HG03354 (cell line): Measurements from ENCODE around the gene AEBP2.
A peak's percentile ranks its signal among the peaks of the same experiment; 100 is the strongest.
"Not testable (repeated sequence)": the region's sequence is repeated elsewhere in the genome, so short reads cannot be mapped to it uniquely, and the experiment has no call there.

ENCODE experiments used
- ATAC-seq: cut with Tn5 transposase; IDR thresholded peaks from one replicate; pipeline ENCODE4 v1.9.1; 2021; ENCODE audit warnings: mild to moderate bottlenecking; ENCODE audit not compliant: unreplicated experiment, poor library complexity, severe bottlenecking

Gene AEBP2, protein sequence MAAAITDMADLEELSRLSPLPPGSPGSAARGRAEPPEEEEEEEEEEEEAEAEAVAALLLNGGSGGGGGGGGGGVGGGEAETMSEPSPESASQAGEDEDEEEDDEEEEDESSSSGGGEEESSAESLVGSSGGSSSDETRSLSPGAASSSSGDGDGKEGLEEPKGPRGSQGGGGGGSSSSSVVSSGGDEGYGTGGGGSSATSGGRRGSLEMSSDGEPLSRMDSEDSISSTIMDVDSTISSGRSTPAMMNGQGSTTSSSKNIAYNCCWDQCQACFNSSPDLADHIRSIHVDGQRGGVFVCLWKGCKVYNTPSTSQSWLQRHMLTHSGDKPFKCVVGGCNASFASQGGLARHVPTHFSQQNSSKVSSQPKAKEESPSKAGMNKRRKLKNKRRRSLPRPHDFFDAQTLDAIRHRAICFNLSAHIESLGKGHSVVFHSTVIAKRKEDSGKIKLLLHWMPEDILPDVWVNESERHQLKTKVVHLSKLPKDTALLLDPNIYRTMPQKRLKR

DNA sequence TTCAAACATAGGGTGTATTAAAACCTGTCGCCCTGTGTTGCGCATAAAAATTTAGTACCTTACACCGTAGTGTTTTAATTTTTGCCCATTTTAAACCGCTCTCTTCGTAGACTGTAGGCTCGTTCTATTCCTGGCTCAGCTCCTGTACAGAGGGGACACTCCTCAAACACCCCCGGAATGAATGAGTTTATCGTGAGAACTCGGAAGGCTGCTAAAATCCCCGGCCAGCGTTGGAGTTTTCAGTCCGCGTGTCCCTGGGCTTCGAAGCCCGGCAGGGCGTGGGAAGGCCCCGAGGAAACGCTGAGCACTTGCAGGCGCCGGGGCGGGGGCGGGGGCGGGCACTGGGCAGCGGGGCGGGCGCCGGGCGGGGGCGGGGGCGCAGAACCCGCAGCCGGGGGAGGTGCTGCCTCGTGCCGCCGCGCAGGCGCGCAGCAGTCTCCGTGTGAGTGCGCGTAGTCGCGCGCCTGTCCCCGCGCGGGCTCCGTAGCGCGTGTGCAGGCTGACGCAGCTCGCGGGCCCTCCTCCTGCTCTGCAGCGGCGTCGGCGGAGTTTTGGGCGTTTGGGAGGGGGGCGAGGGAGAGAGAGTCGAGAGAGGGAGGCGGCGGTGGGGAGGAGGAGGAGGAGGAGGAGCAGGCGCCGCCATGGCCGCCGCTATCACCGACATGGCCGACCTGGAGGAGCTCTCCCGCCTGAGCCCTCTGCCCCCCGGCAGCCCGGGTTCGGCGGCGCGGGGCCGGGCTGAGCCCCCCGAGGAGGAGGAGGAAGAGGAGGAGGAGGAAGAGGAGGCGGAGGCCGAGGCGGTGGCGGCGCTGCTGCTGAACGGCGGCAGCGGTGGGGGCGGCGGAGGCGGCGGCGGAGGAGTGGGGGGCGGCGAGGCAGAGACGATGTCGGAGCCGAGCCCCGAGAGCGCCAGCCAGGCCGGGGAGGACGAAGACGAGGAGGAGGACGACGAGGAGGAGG lies at the start of gene AEBP2:
AEBP2 (plus strand) TSS at position 434 of the 960 bp plus-strand sequence; CDS start at position 642, 208 bp downstream.
- peak; percentile 86 for ATAC-seq

DNA sequence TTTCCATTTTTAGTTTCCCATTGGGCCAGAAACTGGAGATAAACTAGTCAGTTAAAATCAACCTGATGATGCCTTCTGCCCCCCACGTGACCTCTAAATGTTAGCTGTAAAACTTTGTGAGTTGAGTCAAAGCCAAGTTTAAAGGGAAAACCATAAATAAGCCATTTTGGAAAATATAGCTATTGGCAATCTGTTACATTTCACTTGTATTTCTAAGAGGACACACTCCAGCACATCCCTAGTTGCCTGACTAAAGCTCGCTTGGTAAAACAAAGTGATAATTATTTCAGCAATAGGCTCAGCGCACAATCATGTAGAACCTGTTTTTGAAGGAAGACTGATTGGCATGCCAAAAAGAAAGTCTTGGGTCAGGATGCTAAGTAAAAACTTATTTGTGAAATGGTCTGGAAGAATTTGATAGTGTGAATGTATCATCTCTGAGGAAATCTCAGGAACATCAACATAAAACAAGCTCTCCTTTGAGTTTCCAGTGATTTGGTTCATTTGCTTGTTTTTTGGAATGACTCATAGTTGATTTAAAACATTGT lies 49.2 kb upstream of the AEBP2 start:
- no peak for ATAC-seq

DNA sequence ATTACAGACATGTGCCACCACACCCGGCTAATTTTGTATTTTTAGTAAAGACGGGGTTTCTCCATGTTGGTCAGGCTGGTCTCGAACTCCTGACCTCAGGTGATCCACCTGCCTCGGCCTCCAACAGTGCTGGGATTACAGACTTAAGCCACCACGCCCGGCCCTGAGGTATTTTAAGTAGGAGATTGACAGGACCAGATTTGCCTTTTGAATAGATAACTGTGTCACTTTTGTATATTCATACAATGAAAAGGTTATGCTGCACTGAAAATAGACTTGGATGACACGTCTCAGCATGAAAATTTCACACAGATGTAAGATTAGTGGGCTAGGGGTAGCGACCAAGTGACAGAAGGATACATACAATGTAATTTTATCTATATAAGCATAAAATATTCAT lies 46.6 kb upstream of the AEBP2 start:
- ATAC-seq, result not testable (repeated sequence)

DNA sequence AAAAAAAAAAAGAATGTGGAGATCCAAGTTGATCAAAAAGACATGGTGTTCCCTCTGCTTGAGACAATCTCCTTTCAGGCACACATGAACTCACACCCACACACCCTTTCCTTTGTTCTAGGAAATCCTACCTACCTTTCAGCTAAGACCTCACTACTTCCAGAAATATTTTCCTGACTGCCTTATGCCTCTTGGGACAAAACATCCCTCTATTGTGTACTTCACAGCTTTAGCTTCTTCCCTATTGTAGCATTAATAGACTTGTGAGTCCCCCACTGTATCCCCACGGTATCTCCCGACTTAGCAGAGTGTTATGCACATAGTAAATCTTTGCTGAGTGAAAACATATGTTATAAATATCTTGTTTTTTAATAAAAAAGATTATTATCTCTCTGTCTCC lies 44.9 kb upstream of the AEBP2 start:
- ATAC-seq, result no peak

DNA sequence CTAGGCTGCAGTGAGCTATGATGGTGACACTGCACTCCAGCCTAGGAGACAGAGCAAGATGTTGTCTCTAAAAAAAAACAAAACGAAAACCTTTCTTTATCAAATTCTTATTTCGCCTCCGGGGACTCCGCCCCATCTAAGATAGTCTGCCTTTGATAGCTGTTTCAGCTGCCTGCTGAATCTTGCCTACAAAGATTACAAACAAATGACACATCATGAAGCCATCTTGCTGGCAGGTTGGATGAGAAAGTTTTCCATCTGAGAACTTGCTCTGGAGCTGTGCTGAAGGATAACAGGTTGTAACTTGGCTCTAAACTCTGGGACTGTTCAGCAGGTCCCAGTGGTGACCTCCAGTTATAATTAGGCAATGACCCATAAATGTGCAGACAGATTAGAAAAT lies 41.8 kb upstream of the AEBP2 start:
- ATAC-seq, result no peak

DNA sequence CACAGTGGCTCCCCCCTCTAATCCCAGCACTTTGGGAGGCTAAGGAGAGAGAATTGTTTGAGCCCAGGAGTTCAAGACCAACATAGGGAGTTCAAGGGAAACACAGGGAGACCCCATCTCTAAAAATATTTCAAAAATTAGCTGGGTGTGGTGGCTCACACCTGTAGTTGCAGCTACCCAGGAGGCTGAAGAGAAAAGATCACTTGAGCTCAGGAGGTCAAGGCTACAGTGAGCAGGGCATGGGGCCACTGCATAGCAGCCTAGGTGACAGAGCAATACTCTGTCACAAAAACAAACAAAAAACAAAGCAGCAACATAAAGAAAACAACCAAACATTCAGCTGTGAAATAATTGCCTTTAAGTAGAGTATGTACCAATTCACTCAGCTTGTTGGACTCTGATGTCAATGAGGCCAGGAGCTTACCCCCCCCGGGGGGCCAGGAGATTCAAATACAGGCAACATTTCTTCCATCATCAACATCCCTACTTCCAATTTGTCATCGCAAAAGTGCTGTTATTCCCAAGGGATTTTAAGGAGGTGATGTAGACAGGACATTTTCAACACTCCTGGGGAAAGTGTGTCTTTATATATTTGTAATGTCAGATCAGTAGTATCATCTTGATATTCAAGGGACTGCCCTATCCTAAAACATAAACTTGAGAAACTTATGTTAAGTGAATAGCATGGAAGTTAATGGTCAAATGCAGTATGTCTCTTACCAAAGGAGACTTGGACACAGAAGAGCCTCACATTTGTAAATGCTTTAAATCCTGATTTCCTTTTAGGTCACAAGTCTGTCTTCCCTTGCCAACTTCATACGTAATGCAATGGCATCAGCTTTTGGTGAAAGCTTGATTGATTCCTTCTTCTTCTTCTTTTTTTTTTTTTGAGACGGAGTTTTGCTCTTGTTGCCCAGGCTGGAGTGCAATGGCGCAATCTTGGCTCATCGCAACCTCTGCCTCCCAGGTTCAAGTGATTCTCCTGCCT lies 40.6 kb upstream of the AEBP2 start:
- ATAC-seq, result no peak

DNA sequence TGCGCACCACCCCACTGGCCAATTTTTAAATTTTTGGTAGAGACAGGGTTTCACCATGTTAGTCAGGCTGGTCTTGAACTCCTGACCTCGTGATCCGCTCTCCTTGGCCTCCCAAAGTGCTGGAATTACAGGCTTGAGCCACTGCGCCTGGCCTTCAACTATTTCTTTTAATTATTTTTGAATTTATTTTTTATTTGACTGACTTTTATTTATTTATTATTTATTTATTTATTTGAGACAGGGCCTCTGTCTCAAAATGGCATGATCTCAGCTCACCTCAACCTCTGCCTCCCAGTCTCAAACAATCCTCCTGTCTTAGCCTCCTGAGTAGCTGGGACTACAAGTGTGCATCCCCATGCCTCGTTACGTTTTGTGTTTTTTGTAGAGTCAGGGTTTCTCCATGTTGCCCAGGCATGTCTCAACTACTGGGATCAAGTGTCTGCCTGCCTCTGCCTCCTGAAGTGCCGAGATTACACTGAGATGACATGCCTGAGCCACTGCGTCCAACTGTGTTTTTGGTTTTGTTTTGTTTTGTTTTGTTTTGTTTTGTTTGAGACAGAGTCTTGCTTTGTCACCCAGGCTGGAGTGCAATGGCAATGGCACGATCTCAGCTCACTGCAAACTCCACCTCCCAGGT lies 38.5 kb upstream of the AEBP2 start:
- ATAC-seq, result not testable (repeated sequence)

DNA sequence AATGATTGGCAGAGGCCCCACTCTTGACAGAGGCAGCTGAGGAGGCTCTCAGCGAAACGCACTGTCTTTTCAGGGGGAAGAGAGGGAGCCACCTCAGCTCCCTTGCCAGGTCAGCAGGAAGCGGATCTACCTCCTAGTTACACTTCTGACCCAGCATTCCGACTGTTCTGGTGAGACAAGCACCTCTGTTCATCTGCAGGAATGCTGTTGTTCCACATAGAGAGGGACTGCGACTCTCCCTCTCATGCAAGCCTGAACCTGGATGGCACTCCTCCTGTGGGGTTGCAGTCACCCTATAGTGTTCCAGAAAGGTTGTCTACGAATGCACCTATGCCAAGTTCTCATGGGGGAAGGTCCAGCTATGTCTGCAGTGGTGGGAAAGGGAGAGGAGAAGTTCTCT lies 37.1 kb upstream of the AEBP2 start:
- ATAC-seq, result no peak

DNA sequence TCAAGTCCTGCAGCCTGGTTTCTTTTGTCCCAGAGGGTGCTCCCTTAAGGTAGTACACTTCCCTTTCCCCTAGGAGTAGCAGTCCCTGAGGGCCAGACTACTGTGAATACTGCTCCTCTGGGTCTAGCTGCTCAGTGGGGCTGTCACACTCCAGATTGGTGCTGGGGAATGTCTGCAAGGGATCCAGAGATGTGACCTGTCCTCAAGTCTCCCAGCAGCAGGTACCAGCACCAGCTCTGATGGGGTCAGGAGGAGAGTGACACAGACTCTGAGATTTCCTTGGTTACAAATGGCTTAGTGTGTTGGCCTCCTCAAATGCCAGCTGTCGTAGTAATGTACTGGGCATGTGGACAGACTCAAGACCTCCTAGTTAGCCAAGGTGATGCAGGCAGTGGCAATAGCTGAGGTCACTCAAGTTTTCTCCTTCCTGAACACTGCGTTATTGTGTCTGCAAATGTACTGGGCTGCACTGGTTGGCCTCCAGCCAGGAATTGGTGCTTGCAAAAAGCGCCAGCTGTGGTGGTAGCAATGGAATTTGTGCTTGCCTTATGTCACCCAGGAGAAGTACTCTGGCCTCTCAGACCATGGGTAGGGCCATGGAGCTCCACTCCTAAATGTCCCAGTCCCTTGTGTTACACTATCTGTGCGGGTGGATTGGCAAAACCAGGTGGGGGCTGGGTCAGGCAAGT lies 36.4 kb upstream of the AEBP2 start:
- ATAC-seq, result no peak

DNA sequence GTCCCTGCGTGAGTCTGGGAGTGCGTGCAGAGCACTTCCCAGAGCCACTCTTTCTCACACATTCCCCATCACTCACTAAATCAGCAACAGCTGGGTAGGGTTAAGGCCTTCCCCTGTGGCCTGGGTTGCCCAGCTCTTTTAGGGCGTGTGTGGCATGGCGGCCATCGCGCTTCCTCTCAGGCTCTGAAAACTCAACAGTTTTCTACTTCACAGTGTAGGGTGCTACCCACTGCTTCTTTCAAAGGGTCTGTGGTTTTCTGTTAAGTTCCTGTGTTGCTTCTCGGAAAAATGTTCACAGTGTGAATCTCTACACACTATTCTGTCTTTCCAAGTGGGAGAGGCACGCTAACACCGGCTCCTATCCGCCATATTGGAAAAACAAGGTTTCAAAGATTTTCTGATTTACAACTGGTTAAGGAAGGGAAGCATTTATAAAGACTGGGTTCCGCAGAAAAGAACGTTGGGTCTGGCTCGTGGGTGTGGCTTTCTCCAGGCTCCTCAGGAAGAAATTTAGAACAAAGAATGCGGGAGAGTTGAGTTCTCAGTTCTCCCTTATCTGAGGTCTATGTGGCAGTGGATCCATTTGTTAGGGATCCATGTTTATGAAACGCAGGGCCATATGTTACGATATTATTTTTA lies 34.9 kb upstream of the AEBP2 start:
- no peak for ATAC-seq

DNA sequence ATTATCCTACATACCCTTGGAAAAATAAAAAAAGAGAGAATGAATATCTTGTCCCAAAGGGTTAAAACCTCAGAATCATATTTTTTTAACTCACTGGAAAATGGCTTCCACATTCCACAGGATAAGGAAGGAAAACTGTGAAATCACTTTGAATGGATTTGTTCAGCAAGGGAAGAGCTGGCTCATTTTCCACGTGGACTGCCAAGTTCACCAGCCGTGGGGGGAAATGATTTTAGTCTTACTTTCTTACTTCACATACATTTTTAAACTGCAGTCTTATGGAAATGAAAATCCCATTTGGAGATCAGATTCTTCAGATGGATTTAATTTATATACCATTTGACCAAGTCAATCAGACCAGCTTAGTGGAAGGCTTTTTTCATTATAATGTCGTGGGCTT lies 29.9 kb upstream of the AEBP2 start:
- no peak for ATAC-seq

DNA sequence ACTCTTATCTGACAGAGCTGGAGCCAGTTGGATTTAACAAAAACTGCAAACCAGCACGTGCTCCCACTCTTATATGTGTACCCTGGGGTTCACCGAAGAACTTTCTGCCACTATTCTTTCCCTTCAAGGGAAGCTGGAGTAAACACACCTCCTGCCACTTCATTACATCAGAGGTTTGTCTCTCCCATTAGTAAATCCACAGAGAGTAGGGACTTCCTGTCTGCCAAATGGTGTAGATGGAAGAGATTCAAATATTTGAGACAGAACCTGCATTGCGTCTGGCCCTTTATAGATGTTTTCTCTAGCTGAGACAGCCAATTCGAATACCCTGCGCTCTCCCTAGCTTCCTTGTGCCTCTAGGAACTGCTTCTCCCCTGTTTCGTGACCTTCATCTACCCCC lies 29.1 kb upstream of the AEBP2 start:
- no peak for ATAC-seq

DNA sequence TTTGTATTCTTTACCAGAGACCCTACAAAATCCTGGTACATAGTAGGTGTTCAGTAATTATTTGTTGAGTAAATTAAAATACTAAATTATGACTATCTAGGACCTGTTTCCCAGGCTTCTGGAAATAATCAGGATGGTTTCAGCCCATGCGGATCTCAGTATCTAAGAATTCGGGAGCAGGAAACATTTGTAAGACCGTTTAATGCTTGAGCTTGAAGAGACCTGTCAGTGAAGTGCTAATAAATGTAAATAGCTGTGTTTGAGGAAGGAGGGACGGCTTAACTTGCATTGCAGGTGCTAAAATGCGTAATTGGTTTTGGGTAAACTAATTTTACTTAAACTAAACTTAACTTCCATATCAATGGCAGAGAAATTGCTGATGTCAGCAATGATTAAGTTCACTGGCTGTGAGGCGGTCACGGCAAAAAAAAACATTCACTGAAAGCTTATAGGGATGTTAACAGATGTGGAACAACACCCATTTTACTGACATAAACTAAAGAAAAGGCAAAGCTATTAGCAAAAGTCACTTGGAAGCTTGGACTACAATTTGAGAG lies 28.6 kb upstream of the AEBP2 start:
- ATAC-seq, result no peak

DNA sequence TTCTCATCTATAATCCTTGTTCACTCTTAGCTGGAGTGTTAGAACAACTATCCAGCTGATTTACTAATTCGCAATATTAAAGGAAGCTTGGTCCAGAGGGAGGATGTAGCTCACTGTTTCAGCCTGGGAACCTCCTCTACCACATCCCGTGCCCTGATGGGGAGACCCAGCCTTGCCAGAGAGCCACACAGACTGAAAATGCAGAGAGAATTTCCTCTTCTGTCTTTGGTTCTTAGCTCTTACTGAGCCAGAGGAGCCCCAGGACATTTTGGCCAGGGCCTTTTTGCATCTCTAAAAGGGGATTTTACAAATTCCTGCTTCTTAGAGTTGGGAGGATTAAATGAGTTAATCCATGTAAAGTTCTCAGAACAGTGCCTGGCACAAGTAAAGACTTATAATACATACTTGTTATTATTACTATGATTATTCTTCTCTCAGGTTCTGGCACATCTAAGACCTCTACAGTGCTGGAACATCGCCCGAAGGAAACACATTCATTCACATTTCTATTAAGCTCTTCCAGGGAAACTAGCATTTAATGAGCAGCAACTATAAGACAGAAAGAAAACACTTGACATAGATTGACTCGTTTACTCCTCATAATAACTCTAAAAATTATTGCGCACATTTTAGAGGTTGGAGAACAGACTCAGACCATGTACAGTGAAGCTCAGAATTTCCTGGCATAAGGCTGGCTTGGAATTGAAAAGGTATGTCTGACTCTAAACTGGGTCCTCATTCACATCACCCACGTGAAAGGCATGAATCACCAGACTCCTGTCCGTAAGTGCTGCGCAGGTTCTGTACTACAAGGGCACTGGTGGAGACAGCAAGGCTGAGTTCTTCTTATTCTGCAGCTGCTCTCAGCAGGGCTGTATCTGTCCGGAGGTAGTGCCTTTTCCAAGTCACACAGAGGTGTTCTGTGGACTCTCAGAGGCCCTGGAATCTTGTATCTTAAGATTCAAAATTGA lies 27.8 kb upstream of the AEBP2 start:
- no peak for ATAC-seq

DNA sequence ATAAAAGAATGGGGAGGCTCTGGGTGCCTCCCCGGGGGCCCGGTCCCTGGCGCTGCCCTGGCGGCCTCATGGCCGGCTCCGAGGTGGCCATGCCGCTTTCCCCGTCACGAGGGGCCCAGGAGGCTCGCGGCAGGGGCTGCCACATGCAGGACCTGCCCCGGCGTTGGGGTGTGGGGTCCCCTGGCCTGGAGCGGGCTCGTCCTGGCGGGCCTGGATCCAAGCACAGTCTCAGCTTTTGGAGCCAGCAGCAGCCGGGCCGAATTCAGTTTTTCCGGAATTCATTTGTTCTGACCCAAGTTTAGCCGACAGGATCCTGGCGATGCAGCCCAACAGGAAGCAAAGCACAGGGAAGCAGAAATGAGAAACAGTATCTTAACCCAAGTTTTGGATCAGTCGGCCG lies 26.4 kb upstream of the AEBP2 start:
- no peak for ATAC-seq

DNA sequence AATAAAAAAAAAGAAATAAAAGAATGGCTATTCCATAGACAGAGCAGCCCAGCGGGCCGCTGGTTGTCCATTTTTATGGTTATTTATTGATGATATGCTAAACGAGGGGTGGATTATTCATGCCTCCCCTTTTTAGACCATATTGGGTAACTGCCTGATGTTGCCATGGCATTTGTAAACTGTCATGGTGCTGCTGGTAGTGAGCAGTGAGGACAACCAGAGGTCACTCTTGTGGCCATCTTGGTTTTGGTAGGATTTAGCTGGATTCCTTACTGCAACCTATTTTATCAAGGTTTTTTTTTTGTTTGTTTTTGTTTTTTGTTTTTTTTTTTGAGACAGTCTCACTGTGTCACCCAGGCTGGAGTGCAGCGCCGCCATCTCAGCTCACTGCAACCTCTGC lies 25.7 kb upstream of the AEBP2 start:
- ATAC-seq, result not testable (repeated sequence)
